ENCODE results near the gene RASSF8. TPM values are rescaled to one million over a fixed set of nuclear protein-coding genes. Genes with fewer than 3 reads are reported as not detected.

Gene RASSF8
- total RNA-seq, 1 donor from 2014 or later, result 33.7 TPM

- no peaks in the 10 kb centered on the region for H3K9me3 ChIP-seq (replicated peaks)
- H3K36me3 ChIP-seq, result no peaks in the 10 kb centered on the region
- H3K27ac ChIP-seq (replicated peaks), result no peak overlapping the region
- H3K4me3 ChIP-seq, result no peak overlapping the region
- no peaks in the 10 kb centered on the region for H3K27me3 ChIP-seq (ENCODE audit: low read depth)
- TF ChIP-seq CTCF (IDR thresholded peaks at IDR 0.05; ENCODE audit: borderline replicate concordance), result no peak
- no peaks in the 10 kb centered on the region for H3K4me1 ChIP-seq
- no peak for DNase-seq
- intact Hi-C loops (cut with micrococcal nuclease), result loop anchor here (5.0 kb wide), 1 partner anchor 557 kb away; no protein-coding TSS in a partner anchor
Measured at GRCh38 chr12:26095186-26095585, 136.7 kb downstream of the RASSF8 start.

GRCh38 chr12:26096036-26096435 is 137.6 kb downstream of the RASSF8 start:
- no peaks in the 10 kb centered on the region for H3K27me3 ChIP-seq (ENCODE audit: low read depth)
- H3K9me3 ChIP-seq (replicated peaks), result no peaks in the 10 kb centered on the region
- no peak for TF ChIP-seq CTCF (IDR thresholded peaks at IDR 0.05; ENCODE audit: borderline replicate concordance)
- no peak overlapping the region for H3K27ac ChIP-seq (replicated peaks)
- intact Hi-C loops (cut with micrococcal nuclease), result loop anchor here (5.0 kb wide), 1 partner anchor 556 kb away; no protein-coding TSS in a partner anchor
- no peaks in the 10 kb centered on the region for H3K4me1 ChIP-seq
- no peaks in the 10 kb centered on the region for H3K36me3 ChIP-seq
- DNase-seq, result no peak
- no peak overlapping the region for H3K4me3 ChIP-seq

- no peaks in the 10 kb centered on the region for H3K4me1 ChIP-seq
- DNase-seq, result peak; percentile 55
- H3K36me3 ChIP-seq, result no peaks in the 10 kb centered on the region
- H3K9me3 ChIP-seq (replicated peaks), result no peaks in the 10 kb centered on the region
- no peak overlapping the region for H3K27ac ChIP-seq (replicated peaks)
- peak; percentile 98 for TF ChIP-seq CTCF (IDR thresholded peaks at IDR 0.05; ENCODE audit: borderline replicate concordance)
- H3K27me3 ChIP-seq (ENCODE audit: low read depth), result no peaks in the 10 kb centered on the region
- H3K4me3 ChIP-seq, result no peak overlapping the region
- intact Hi-C loops (cut with micrococcal nuclease), result loop anchor here (5.0 kb wide), 1 partner anchor 555 kb away; no protein-coding TSS in a partner anchor
Measured at GRCh38 chr12:26097046-26097878, 138.8 kb downstream of the RASSF8 start.

GRCh38 chr12:26100666-26101349 is 142.3 kb downstream of the RASSF8 start:
- intact Hi-C loops (cut with micrococcal nuclease), result no loop called here

GRCh38 chr12:26101350-26101734 is 142.9 kb downstream of the RASSF8 start:
- DNase-seq, result no peak
- H3K36me3 ChIP-seq, result no peaks in the 10 kb centered on the region
- H3K4me1 ChIP-seq, result no peaks in the 10 kb centered on the region
- no peak for TF ChIP-seq CTCF (IDR thresholded peaks at IDR 0.05; ENCODE audit: borderline replicate concordance)
- no peak overlapping the region for H3K4me3 ChIP-seq
- no peak overlapping the region for H3K27ac ChIP-seq (replicated peaks)
- no peaks in the 10 kb centered on the region for H3K9me3 ChIP-seq (replicated peaks)
- intact Hi-C loops (cut with micrococcal nuclease), result no loop called here
- H3K27me3 ChIP-seq (ENCODE audit: low read depth), result no peaks in the 10 kb centered on the region

More at GRCh38 chr12:26100666-26101349, 142.3 kb downstream of the RASSF8 start:
- Histone ChIP-seq H3K27me3 (ENCODE audit: low read depth) (no peaks in the 10 kb centered on the region), H3K4me1 (no peaks in the 10 kb centered on the region), H3K9me3 (replicated peaks) (no peaks in the 10 kb centered on the region), H3K27ac (replicated peaks) (no peak overlapping the region), H3K36me3 (no peaks in the 10 kb centered on the region), H3K4me3 (no peak overlapping the region)
- no peak for DNase-seq
- no peak for TF ChIP-seq CTCF (IDR thresholded peaks at IDR 0.05; ENCODE audit: borderline replicate concordance)

Measured in left ventricle myocardium inferior (tissue), 1 donor.